AG04450 (cell line): ENCODE results near the gene SMARCAD1. TPM values are rescaled to one million over a fixed set of nuclear protein-coding genes. Genes with fewer than 3 reads are reported as not detected.

ENCODE experiments used
- CTCF ChIA-PET: fragments of 300-600, 350-600 bp; formaldehyde crosslinking; extraction: SDS; loops from one replicate; lab custom pipeline; 2022; ENCODE audit warnings: antibody characterized with exemption, inconsistent platforms; lab: Charles Lee
- POLR2A ChIA-PET: fragments of 350-600 bp; formaldehyde crosslinking; extraction: SDS; loops from one replicate; lab custom pipeline; 2021; ENCODE audit warnings: antibody characterized with exemption, inconsistent platforms; lab: Yijun Ruan, JAX
- DNase-seq: peaks from one replicate; pipeline ENCODE4 v3.0.0-alpha.2; 2011; ENCODE audit warnings: low read depth, low spot score
- H3K27ac ChIP-seq: one replicate; pipeline ENCODE4 v1.5.1; 2012; ENCODE audit warnings: low read depth, low read length, control low read depth
- H3K27me3 ChIP-seq: one replicate; pipeline ENCODE4 v1.6.0; 2012; ENCODE audit warnings: low read length; ENCODE audit not compliant: control insufficient read depth, insufficient read depth
- H3K4me3 ChIP-seq: 2 replicates; pipeline ENCODE4 v1.5.1; 2011; ENCODE audit warnings: mild to moderate bottlenecking, low read depth, low read length, control low read depth
- H3K9me3 ChIP-seq: 2 replicates; pipeline ENCODE4 v1.5.1; 2012; ENCODE audit warnings: low read length; ENCODE audit not compliant: control insufficient read depth, insufficient read depth
- polyA minus RNA-seq: library from RNA; depleted of rRNA, polyadenylated mRNA; stranded (reverse); fragments of >200 nt; gene quantifications from 2 replicates; pipeline ENCODE4 v1.2.3, GENCODE V29; 2011; rRNA and poly(A)+ RNA removed
- polyA plus RNA-seq: library from polyadenylated mRNA; depleted of rRNA; stranded (reverse); fragments of >200 nt; gene quantifications from 2 replicates; pipeline ENCODE4 v1.2.3, GENCODE V29; 2011; rRNA removed
- TF ChIP-seq, protein P1 (sequence below): IDR thresholded peaks from 2 replicates; pipeline ENCODE4 v1.5.1; 2011; ENCODE audit warnings: low read depth, low read length, control low read depth, inconsistent platforms

SMARCAD1 gene, protein sequence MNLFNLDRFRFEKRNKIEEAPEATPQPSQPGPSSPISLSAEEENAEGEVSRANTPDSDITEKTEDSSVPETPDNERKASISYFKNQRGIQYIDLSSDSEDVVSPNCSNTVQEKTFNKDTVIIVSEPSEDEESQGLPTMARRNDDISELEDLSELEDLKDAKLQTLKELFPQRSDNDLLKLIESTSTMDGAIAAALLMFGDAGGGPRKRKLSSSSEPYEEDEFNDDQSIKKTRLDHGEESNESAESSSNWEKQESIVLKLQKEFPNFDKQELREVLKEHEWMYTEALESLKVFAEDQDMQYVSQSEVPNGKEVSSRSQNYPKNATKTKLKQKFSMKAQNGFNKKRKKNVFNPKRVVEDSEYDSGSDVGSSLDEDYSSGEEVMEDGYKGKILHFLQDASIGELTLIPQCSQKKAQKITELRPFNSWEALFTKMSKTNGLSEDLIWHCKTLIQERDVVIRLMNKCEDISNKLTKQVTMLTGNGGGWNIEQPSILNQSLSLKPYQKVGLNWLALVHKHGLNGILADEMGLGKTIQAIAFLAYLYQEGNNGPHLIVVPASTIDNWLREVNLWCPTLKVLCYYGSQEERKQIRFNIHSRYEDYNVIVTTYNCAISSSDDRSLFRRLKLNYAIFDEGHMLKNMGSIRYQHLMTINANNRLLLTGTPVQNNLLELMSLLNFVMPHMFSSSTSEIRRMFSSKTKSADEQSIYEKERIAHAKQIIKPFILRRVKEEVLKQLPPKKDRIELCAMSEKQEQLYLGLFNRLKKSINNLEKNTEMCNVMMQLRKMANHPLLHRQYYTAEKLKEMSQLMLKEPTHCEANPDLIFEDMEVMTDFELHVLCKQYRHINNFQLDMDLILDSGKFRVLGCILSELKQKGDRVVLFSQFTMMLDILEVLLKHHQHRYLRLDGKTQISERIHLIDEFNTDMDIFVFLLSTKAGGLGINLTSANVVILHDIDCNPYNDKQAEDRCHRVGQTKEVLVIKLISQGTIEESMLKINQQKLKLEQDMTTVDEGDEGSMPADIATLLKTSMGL
- 24.4 and 39.6 TPM in 2 replicates for polyA plus RNA-seq
- 19.7 and 39.6 TPM in 2 replicates for polyA minus RNA-seq

DNA sequence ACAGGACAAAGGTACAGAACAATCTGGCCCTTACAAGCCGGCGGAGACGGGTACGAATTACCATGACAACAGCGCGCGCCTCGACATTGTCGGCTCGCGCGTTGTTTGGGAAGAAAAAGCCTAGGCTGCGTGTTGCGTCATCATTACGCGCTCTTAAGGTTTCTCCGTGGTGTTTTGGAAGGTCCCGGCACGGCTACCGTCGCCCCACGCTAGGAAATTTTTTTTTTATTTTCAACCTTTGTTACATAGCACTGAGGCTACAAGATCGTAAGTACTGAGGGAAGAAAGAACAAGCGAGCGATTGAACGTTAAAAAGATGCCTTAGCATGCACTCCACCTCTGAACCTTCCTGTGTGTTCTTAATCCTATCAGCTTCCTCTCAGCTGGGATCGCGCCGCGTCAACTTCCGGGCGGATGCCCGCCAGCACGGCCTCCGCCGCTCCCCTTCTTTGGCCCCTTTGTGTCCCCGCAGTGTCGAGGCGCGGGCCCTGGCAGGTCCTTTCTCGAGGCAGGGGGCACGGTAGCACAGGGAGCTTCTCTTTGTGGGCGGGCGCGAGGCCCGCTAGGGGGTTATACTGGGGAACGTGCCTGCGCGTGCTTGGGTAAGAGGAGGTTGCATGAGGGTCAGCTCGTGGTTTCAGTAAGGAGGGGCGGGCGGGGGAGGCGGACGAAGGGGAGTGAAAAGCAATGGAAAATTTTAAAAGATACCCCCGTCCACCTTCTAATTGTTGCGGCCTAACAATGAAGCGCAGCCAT lies at the start of gene SMARCAD1:
TSS of gene SMARCAD1 (plus strand) at position 397 of the 756 bp plus-strand sequence. CDS start 530 bp downstream, outside the sequence.
- Histone ChIP-seq H3K27me3 (no peaks in the 10 kb centered on the region), H3K4me3 (peak within 1 kb of the TSS; percentile 87), H3K9me3 (peaks cover 2% of the 10 kb centered on the region; the same call in 1 of the 2 replicates), H3K27ac (peak within 1 kb of the TSS; percentile 98)
- TF ChIP-seq, protein P1, sequence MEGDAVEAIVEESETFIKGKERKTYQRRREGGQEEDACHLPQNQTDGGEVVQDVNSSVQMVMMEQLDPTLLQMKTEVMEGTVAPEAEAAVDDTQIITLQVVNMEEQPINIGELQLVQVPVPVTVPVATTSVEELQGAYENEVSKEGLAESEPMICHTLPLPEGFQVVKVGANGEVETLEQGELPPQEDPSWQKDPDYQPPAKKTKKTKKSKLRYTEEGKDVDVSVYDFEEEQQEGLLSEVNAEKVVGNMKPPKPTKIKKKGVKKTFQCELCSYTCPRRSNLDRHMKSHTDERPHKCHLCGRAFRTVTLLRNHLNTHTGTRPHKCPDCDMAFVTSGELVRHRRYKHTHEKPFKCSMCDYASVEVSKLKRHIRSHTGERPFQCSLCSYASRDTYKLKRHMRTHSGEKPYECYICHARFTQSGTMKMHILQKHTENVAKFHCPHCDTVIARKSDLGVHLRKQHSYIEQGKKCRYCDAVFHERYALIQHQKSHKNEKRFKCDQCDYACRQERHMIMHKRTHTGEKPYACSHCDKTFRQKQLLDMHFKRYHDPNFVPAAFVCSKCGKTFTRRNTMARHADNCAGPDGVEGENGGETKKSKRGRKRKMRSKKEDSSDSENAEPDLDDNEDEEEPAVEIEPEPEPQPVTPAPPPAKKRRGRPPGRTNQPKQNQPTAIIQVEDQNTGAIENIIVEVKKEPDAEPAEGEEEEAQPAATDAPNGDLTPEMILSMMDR = no peak
- DNase-seq = peak; percentile 88
- ChIA-PET CTCF (no interaction called here), POLR2A (interaction anchor here (0.6 to 1.0 kb wide), 5 partner anchors 11 to 462 kb away, joined by 3 to 6 read pairs (median 3); no protein-coding TSS in a partner anchor)

DNA sequence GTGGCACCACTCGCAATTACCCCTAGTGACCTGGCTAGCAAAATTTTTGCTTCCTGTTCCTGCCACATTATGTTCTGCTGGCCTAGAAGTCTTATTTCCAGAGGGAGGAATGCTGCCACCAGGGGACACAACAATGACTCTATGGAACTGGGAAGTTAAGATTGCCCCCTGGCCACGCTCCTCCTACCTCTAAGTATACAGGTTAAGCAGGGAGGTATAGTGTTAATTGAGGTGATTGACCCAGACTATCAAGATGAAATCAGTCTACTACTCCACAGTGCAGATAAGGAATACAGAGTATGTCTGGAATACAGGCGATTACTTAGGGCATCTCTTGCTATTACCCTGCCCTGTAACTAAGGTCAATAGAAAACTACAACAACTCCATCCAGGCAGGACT lies 48.8 kb upstream of the SMARCAD1 start:
- Histone ChIP-seq H3K27ac (no peak overlapping the region), H3K9me3 (no peaks in the 10 kb centered on the region), H3K4me3 (no peak overlapping the region), H3K27me3 (no peaks in the 10 kb centered on the region)
- ChIA-PET CTCF (no interaction called here), POLR2A (no interaction called here)
- TF ChIP-seq, protein P1 = no peak
- DNase-seq = no peak

DNA sequence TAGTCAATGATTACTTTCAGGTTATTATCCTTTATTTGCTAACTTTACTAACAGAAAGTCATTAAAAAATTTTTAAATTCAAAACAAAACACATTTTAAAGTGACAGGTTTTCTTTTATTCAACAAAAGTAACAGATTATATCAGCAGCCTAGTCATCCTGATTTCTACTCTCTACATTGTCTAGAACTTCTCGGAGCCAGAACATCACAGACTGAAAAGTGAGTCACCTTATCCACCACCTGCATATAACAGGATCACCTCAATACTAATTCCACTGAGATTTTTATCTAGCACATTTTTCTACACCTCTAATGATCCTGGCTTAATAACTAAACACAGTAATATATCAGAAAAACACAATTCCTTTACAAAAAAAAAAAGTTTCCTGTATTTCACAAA lies 47.9 kb upstream of the SMARCAD1 start:
- H3K27ac ChIP-seq = no peak overlapping the region
- POLR2A ChIA-PET = interaction anchor here (0.7 kb wide), 1 partner anchor 13 kb away, joined by 7 read pairs; no protein-coding TSS in a partner anchor
- TF ChIP-seq, protein P1 = no peak
- H3K27me3 ChIP-seq = no peaks in the 10 kb centered on the region
- no peaks in the 10 kb centered on the region for H3K9me3 ChIP-seq
- H3K4me3 ChIP-seq = no peak overlapping the region
- CTCF ChIA-PET = no interaction called here
- no peak for DNase-seq

DNA sequence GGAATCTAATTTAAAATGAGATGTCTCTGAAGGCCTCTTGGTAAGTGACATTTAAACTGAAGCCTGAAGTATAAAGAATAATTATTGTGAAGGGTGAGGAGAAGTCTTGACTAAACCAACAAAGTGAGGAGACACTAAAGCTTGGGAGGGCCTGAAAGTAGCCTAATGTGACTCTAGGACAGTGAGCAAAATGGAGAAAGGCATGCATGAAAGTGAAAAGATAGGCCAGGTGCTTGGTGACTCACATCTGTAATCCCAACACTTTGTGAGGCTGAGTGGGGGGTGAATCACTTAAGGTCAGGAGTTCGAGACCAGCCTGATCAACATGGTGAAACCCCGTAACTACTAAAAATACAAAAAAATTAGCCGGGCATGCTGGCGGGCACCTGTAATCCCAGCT lies 46.9 kb upstream of the SMARCAD1 start:
- CTCF ChIA-PET = no interaction called here
- TF ChIP-seq, protein P1 = no peak
- H3K9me3 ChIP-seq = no peaks in the 10 kb centered on the region
- POLR2A ChIA-PET = no interaction called here
- H3K27me3 ChIP-seq = no peaks in the 10 kb centered on the region
- no peak overlapping the region for H3K4me3 ChIP-seq
- no peak for DNase-seq
- no peak overlapping the region for H3K27ac ChIP-seq
